CD14-positive monocyte (primary cell): ENCODE measurements around the gene TKFC. TPM values are rescaled to one million over a fixed set of nuclear protein-coding genes. Genes with fewer than 3 reads are reported as not detected.
A peak's percentile ranks its signal among the peaks of the same experiment; 100 is the strongest.

Experiments
- DNase-seq, 3 donors: peaks; one replicate each; pipeline ENCODE4 v3.0.0-alpha.2; 2011 to 2022
- H2AFZ ChIP-seq: 2 replicates; pipeline ENCODE4 v1.6.0; 2012; ENCODE audit warnings: mild to moderate bottlenecking, low read depth, low read length, inconsistent platforms; ENCODE audit not compliant: insufficient read depth, poor library complexity, severe bottlenecking
- H3K27ac ChIP-seq, 2 donors: 1 replicate in 1 of 2; 2 replicates in 1 of 2; pipeline ENCODE4 v1.5.1; 2012 to 2013; ENCODE audit warnings: low read length in 2 of 2, control low read depth in 1 of 2, inconsistent platforms in 1 of 2, low read depth in 1 of 2, mild to moderate bottlenecking in 1 of 2
- H3K27me3 ChIP-seq, 2 donors: one replicate each; pipeline versions ENCODE4 v1.6.0 to v1.6.1; 2011 to 2013; ENCODE audit warnings: low read length in 2 of 2; ENCODE audit not compliant: control insufficient read depth in 2 of 2, insufficient read depth in 2 of 2
- H3K36me3 ChIP-seq, 2 donors: replicated peaks in 1 of 2; 1 replicate in 1 of 2; 2 replicates in 1 of 2; pipeline versions ENCODE4 v1.5.1 to v1.6.1; 2012 to 2013; ENCODE audit warnings: low read length in 2 of 2, control low read depth in 1 of 2, inconsistent platforms in 1 of 2, mild to moderate bottlenecking in 1 of 2; ENCODE audit not compliant: insufficient read depth in 2 of 2, control insufficient read depth in 1 of 2
- H3K4me1 ChIP-seq, 2 donors: 1 replicate in 1 of 2; 2 replicates in 1 of 2; pipeline versions ENCODE4 v1.5.1 to v1.6.1; 2012 to 2013; ENCODE audit warnings: low read length in 2 of 2, control low read depth in 1 of 2, inconsistent platforms in 1 of 2, mild to moderate bottlenecking in 1 of 2, moderate library complexity in 1 of 2; ENCODE audit not compliant: insufficient read depth in 2 of 2, control insufficient read depth in 1 of 2
- H3K4me2 ChIP-seq: replicated peaks from 2 replicates; pipeline ENCODE3; 2012; ENCODE audit warnings: low read length, moderate library complexity, mild to moderate bottlenecking; ENCODE audit not compliant: poor library complexity, severe bottlenecking; ENCODE audit errors: extremely low read depth
- H3K4me3 ChIP-seq, 3 experiments: fragments of 200-600 bp in 1 of 3; sonication (generic) in 1 of 3; replicated peaks in 1 of 3; 1 replicate in 2 of 3; 2 replicates in 1 of 3; pipeline ENCODE4 v1.5.1; 2011 to 2013; ENCODE audit warnings: low read length in 3 of 3, mild to moderate bottlenecking in 3 of 3, control low read depth in 2 of 3, low read depth in 2 of 3, inconsistent platforms in 1 of 3, moderate library complexity in 1 of 3
- H3K79me2 ChIP-seq: 2 replicates; pipeline ENCODE4 v1.6.0; 2012; ENCODE audit warnings: mild to moderate bottlenecking, control low read depth, inconsistent platforms, low read length, moderate library complexity; ENCODE audit not compliant: insufficient read depth
- H3K9ac ChIP-seq: 2 replicates; pipeline ENCODE4 v1.6.0; 2017; ENCODE audit warnings: low read length, mild to moderate bottlenecking; ENCODE audit not compliant: insufficient read depth, poor library complexity, severe bottlenecking
- H3K9me3 ChIP-seq, 2 donors: replicated peaks in 1 of 2; 1 replicate in 1 of 2; 2 replicates in 1 of 2; pipeline versions ENCODE4 v1.5.1 to v1.6.1; 2012 to 2013; ENCODE audit warnings: low read length in 2 of 2, control low read depth in 1 of 2; ENCODE audit not compliant: control insufficient read depth in 1 of 2, insufficient read depth in 1 of 2
- H4K20me1 ChIP-seq: 2 replicates; pipeline ENCODE4 v1.6.0; 2012; ENCODE audit warnings: mild to moderate bottlenecking, low read length, control low read depth, moderate library complexity; ENCODE audit not compliant: insufficient read depth
- H3K27ac Mint-ChIP-seq, 7 donors: one replicate each; pipeline ENCODE4 v1.8.0; 2020; ENCODE audit warnings: mild to moderate bottlenecking in 7 of 7, mixed read lengths in 7 of 7, moderate library complexity in 6 of 7, inconsistent platforms in 2 of 7
- H3K27me3 Mint-ChIP-seq, 3 donors: one replicate each; pipeline ENCODE4 v1.8.0; 2021 to 2022; ENCODE audit warnings: low read depth in 3 of 3, mild to moderate bottlenecking in 3 of 3, mixed read lengths in 3 of 3, moderate library complexity in 3 of 3, inconsistent platforms in 1 of 3
- H3K36me3 Mint-ChIP-seq, 2 donors: one replicate each; pipeline ENCODE4 v1.8.0; 2020; ENCODE audit warnings: mixed read lengths in 2 of 2, inconsistent platforms in 1 of 2, mild to moderate bottlenecking in 1 of 2
- H3K4me1 Mint-ChIP-seq: one replicate; pipeline ENCODE4 v1.8.0; 2020; ENCODE audit warnings: mild to moderate bottlenecking, mixed read lengths
- H3K4me3 Mint-ChIP-seq, 2 donors: one replicate each; pipeline ENCODE4 v1.8.0; 2020; ENCODE audit warnings: mild to moderate bottlenecking in 2 of 2, mixed read lengths in 2 of 2, moderate library complexity in 1 of 2
- H3K9me3 Mint-ChIP-seq, 7 donors: one replicate each; pipeline ENCODE4 v1.8.0; 2020 to 2022; ENCODE audit warnings: mixed read lengths in 7 of 7, mild to moderate bottlenecking in 6 of 7, moderate library complexity in 6 of 7, inconsistent platforms in 2 of 7
- CTCF ChIP-seq: fragments of 200-600 bp; IDR thresholded peaks from one replicate; pipeline ENCODE4 v1.8.0; 2022; ENCODE audit warnings: antibody characterized with exemption, mild to moderate bottlenecking
- WGBS: methylation state at CpG from one replicate; pipeline ENCODE4 v1.1.5; 2013; ENCODE audit warnings: missing lambda C conversion rate; ENCODE audit not compliant: insufficient coverage; 5-methylcytosine and 5-hydroxymethylcytosine counted together
- intact Hi-C, 2 donors: fragments of 100-400 bp; cut with micrococcal nuclease; formaldehyde crosslinking; loops; one replicate each; pipeline versions ENCODE4 v1.15.0 to v1.15.1; 2023
- polyA plus RNA-seq, 3 donors: library from polyadenylated mRNA; depleted of rRNA in 1 of 3; unstranded in 2 of 3; stranded (reverse) in 1 of 3; fragments of 300-500 nt in 2 of 3; fragments of >200 nt in 1 of 3; fragmentation: Illumina TruSeq in 2 of 3; gene quantifications; 1 replicate in 2 of 3; 2 replicates in 1 of 3; pipeline ENCODE4 v1.2.3, GENCODE V29; 2012 to 2021

The TKFC gene
- polyA plus RNA-seq, 3 donors: 29.5 to 40.8 (median 29.6) TPM

- intact Hi-C loops: no loop called here
- Histone ChIP-seq H3K79me2 (peaks cover 46% of the 10 kb centered on the region), H3K36me3 (peaks cover 8 to 12% of the 10 kb centered on the region in 2 donors), H4K20me1 (no peaks in the 10 kb centered on the region), H3K27me3 (no peaks in the 10 kb centered on the region), H3K4me3 (peak overlapping the region in 1 of 3 experiments; percentile 7), H3K27ac (peak overlapping the region in 1 of 2 donors; percentile 66), H3K4me2 (peak overlapping the region; percentile 95), H2AFZ (no peak overlapping the region), H3K9me3 (no peaks in the 10 kb centered on the region), H3K9ac (no peak overlapping the region), H3K4me1 (peaks cover 70 to 73% of the 10 kb centered on the region in 2 donors)
- peaks cover 0 to 2% (median 0%) of the 10 kb centered on the region in 3 donors for H3K27me3 Mint-ChIP-seq
- peaks cover 19 to 31% of the 10 kb centered on the region in 2 donors for H3K36me3 Mint-ChIP-seq
- WGBS: 95% methylated on average over 5 of the region's 6 CpGs
- peak overlapping the region; percentile 50 to 100 (median 77) for H3K27ac Mint-ChIP-seq
- no peaks in the 10 kb centered on the region for H3K9me3 Mint-ChIP-seq
- no peak for TF ChIP-seq CTCF
- peaks cover 66% of the 10 kb centered on the region for H3K4me1 Mint-ChIP-seq
- DNase-seq: peak in 2 of 3 donors; percentile 41 to 54
- H3K4me3 Mint-ChIP-seq: peak overlapping the region; percentile 7 to 47
Measured at GRCh38 chr11:61359516-61359915, 26.5 kb downstream of the TKFC start.

- H3K4me3 Mint-ChIP-seq: peak overlapping the region; percentile 97 to 100
- H3K27me3 ChIP-seq: no peaks in the 10 kb centered on the region
- no peaks in the 10 kb centered on the region for H3K9me3 ChIP-seq
- H3K27me3 Mint-ChIP-seq: no peaks in the 10 kb centered on the region
- H3K4me3 ChIP-seq: peak overlapping the region; percentile 65 to 89 (median 79)
- H3K27ac Mint-ChIP-seq: peak overlapping the region; percentile 97 to 100 (median 100)
- peaks cover 20 to 29% of the 10 kb centered on the region in 2 donors for H3K36me3 ChIP-seq
- no peak for TF ChIP-seq CTCF
- peak overlapping the region; percentile 93 for H3K9ac ChIP-seq
- peaks cover 63% of the 10 kb centered on the region for H3K4me1 Mint-ChIP-seq
- peak overlapping the region; percentile 88 for H2AFZ ChIP-seq
- peak overlapping the region; percentile 97 to 99 for H3K27ac ChIP-seq
- intact Hi-C loops: no loop called here
- H3K36me3 Mint-ChIP-seq: peaks cover 20 to 30% of the 10 kb centered on the region in 2 donors
- peaks cover 66 to 71% of the 10 kb centered on the region in 2 donors for H3K4me1 ChIP-seq
- H3K9me3 Mint-ChIP-seq: no peaks in the 10 kb centered on the region
- peaks cover 53% of the 10 kb centered on the region for H3K79me2 ChIP-seq
- peak overlapping the region; percentile 95 for H3K4me2 ChIP-seq
- 7% methylated on average over 19 of the region's 22 CpGs for WGBS
- H4K20me1 ChIP-seq: no peaks in the 10 kb centered on the region
- no peak for DNase-seq
Measured at GRCh38 chr11:61361237-61361740, 28.3 kb downstream of the TKFC start.
